ENCODE measurements around the gene RHEBL1. TPM values are rescaled to one million over a fixed set of nuclear protein-coding genes. Genes with fewer than 3 reads are reported as not detected.

RHEBL1 gene
- total RNA-seq, 1 experiment from 2014 or later = 1.3 TPM

DNA sequence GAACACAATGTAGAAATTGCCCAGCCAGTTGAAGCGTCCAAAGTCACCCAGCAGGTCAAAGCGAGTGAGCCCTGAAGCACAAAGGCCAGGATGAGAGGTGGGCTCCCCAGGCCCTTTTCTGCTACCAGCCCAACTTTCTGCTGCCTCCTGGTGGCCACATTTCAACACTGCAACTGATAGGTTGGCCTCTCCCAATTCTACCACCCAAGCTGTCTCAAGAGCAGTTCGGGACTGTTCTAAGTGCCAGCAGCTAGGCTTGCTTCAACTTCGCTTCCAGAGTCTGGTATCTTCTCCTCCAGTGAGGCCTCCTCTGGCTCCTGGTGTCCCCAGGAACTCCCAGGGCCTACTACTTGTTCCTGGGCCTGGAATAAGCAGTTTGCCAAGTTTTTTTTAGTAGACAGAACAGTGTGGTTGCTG is 28.3 kb upstream of the RHEBL1 start:
- no TSS peak for BruUV-seq (replicated peaks)
- Histone ChIP-seq H3K27me3 (replicated peaks; ENCODE audit: insufficient read depth, low read depth, low read length, poor library complexity) (peaks cover 24% of the 10 kb centered on the region), H3K36me3 (ENCODE audit: insufficient read depth, low read length, poor library complexity, severe bottlenecking) (peaks cover 30% of the 10 kb centered on the region), H3K4me1 (ENCODE audit: insufficient read depth, low read length, poor library complexity, severe bottlenecking) (no peaks in the 10 kb centered on the region), H3K4me3 (ENCODE audit: low read depth, low read length, poor library complexity, severe bottlenecking) (no peak overlapping the region), H3K27ac (ENCODE audit: low read depth, low read length, poor library complexity, severe bottlenecking) (no peak overlapping the region), H3K9me3 (ENCODE audit: low read depth, low read length, poor library complexity, severe bottlenecking) (no peaks in the 10 kb centered on the region)
- intact Hi-C loops (cut with micrococcal nuclease; ENCODE audit: unreplicated experiment) = loop anchor here (1.0 kb wide), 1 partner anchor 34 kb away; no protein-coding TSS in a partner anchor
- ChIA-PET CTCF (interaction anchor here (0.5 to 2.2 kb wide), 9 partner anchors 8 to 137 kb away, joined by 3 to 19 read pairs (median 5); partner anchors contain the start of gene LMBR1L), POLR2A (ENCODE audit: low non-redundant PET) (no interaction called here)
- TF ChIP-seq, protein P1, sequence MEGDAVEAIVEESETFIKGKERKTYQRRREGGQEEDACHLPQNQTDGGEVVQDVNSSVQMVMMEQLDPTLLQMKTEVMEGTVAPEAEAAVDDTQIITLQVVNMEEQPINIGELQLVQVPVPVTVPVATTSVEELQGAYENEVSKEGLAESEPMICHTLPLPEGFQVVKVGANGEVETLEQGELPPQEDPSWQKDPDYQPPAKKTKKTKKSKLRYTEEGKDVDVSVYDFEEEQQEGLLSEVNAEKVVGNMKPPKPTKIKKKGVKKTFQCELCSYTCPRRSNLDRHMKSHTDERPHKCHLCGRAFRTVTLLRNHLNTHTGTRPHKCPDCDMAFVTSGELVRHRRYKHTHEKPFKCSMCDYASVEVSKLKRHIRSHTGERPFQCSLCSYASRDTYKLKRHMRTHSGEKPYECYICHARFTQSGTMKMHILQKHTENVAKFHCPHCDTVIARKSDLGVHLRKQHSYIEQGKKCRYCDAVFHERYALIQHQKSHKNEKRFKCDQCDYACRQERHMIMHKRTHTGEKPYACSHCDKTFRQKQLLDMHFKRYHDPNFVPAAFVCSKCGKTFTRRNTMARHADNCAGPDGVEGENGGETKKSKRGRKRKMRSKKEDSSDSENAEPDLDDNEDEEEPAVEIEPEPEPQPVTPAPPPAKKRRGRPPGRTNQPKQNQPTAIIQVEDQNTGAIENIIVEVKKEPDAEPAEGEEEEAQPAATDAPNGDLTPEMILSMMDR (conservative IDR thresholded peaks at IDR 0.05; ENCODE audit: low read depth, low read length) = peak; percentile 86
- no peak for TF ChIP-seq EZH2 (IDR thresholded peaks at IDR 0.05; ENCODE audit: borderline replicate concordance, low read depth, low read length, poor library complexity, severe bottlenecking)
- peak; percentile 67 for DNase-seq (ENCODE audit: low spot score)

DNA sequence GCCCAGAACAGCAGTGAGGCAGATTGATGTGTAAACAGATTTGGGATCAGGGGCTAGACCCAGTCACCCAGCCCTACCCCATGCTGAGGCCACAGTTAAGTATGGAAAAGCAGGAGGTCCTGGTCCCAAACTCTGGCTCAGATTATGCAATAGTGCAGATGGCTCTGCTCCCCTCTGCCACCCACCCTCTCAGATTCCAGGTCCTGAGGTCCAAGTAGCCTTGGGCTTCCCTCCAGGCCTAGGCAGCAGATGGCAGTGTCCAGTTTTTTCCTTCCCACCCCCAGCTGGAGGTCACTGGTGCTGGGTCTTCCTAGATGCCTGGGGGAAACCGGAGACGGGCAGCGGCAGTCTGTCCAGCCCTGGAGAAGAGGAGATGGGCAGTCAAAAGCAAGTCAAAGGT is 27.6 kb upstream of the RHEBL1 start:
- DNase-seq (ENCODE audit: low spot score) = no peak
- H3K36me3 ChIP-seq (ENCODE audit: insufficient read depth, low read length, poor library complexity, severe bottlenecking) = peaks cover 23% of the 10 kb centered on the region
- H3K4me1 ChIP-seq (ENCODE audit: insufficient read depth, low read length, poor library complexity, severe bottlenecking) = no peaks in the 10 kb centered on the region
- TF ChIP-seq, protein P1 (conservative IDR thresholded peaks at IDR 0.05; ENCODE audit: low read depth, low read length) = no peak
- TF ChIP-seq EZH2 (IDR thresholded peaks at IDR 0.05; ENCODE audit: borderline replicate concordance, low read depth, low read length, poor library complexity, severe bottlenecking) = no peak
- no peaks in the 10 kb centered on the region for H3K9me3 ChIP-seq (ENCODE audit: low read depth, low read length, poor library complexity, severe bottlenecking)
- intact Hi-C loops (cut with micrococcal nuclease; ENCODE audit: unreplicated experiment) = no loop called here
- CTCF ChIA-PET = interaction anchor here (1.0 to 2.2 kb wide), 5 partner anchors 8 to 33 kb away, joined by 3 to 19 read pairs (median 5); partner anchors contain the start of gene LMBR1L
- POLR2A ChIA-PET (ENCODE audit: low non-redundant PET) = no interaction called here
- peaks cover 30% of the 10 kb centered on the region for H3K27me3 ChIP-seq (replicated peaks; ENCODE audit: insufficient read depth, low read depth, low read length, poor library complexity)
- no TSS peak for BruUV-seq (replicated peaks)
- no peak overlapping the region for H3K4me3 ChIP-seq (ENCODE audit: low read depth, low read length, poor library complexity, severe bottlenecking)
- H3K27ac ChIP-seq (ENCODE audit: low read depth, low read length, poor library complexity, severe bottlenecking) = no peak overlapping the region

DNA sequence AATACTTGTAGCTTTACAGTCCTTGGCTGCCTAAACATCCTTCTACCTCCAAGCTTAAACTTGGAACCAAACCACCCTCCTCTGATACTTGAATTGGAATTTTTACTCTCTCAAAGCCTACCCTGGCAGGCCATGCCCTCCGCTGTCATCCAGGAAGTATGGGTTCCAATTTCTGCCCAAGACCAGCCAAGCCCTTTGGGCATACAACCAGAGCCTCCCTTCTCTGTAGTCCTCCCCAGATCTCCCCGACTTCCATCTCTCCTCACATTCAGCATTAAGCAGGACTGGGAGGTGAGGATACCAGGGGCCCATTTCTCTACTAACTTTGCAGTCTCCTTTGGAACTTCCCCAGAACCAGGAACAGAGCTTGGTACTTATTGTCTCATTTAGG is 25.2 kb upstream of the RHEBL1 start:
- ChIA-PET CTCF (no interaction called here), POLR2A (ENCODE audit: low non-redundant PET) (no interaction called here)
- Histone ChIP-seq H3K27ac (ENCODE audit: low read depth, low read length, poor library complexity, severe bottlenecking) (no peak overlapping the region), H3K27me3 (replicated peaks; ENCODE audit: insufficient read depth, low read depth, low read length, poor library complexity) (peaks cover 54% of the 10 kb centered on the region), H3K9me3 (ENCODE audit: low read depth, low read length, poor library complexity, severe bottlenecking) (no peaks in the 10 kb centered on the region), H3K4me3 (ENCODE audit: low read depth, low read length, poor library complexity, severe bottlenecking) (no peak overlapping the region), H3K36me3 (ENCODE audit: insufficient read depth, low read length, poor library complexity, severe bottlenecking) (peaks cover 8% of the 10 kb centered on the region), H3K4me1 (ENCODE audit: insufficient read depth, low read length, poor library complexity, severe bottlenecking) (peaks cover 8% of the 10 kb centered on the region)
- BruUV-seq (replicated peaks) = no TSS peak
- intact Hi-C loops (cut with micrococcal nuclease; ENCODE audit: unreplicated experiment) = no loop called here
- no peak for TF ChIP-seq EZH2 (IDR thresholded peaks at IDR 0.05; ENCODE audit: borderline replicate concordance, low read depth, low read length, poor library complexity, severe bottlenecking)
- TF ChIP-seq, protein P1 (conservative IDR thresholded peaks at IDR 0.05; ENCODE audit: low read depth, low read length) = no peak
- no peak for DNase-seq (ENCODE audit: low spot score)

Measured in A673 (cell line).